Fibroblast of peridontal ligament (primary cell): ENCODE data around the gene TRABD2B.
A peak's percentile ranks its signal among the peaks of the same experiment; 100 is the strongest.

Source experiments
- DNase-seq: peaks from one replicate; pipeline ENCODE4 v3.0.0-alpha.2; 2010; ENCODE audit errors: extremely low read depth

TRABD2B gene

GRCh38 chr1:47881505-47882442 lies 115.4 kb downstream of the TRABD2B start:
- peak; percentile 41 for DNase-seq

GRCh38 chr1:47876587-47876963 lies 120.6 kb downstream of the TRABD2B start:
- DNase-seq, result no peak

- DNase-seq, result no peak
These were observed 121.2 kb downstream of the TRABD2B start for GRCh38 chr1:47875831-47876586.

- DNase-seq, result no peak
These were observed 122.1 kb downstream of the TRABD2B start for GRCh38 chr1:47875036-47875435.

GRCh38 chr1:47873337-47873736 lies 123.8 kb downstream of the TRABD2B start:
- DNase-seq, result no peak

- DNase-seq, result no peak
These were observed 124.3 kb downstream of the TRABD2B start for GRCh38 chr1:47872886-47873285.

GRCh38 chr1:47871799-47872353 lies 125.3 kb downstream of the TRABD2B start:
- DNase-seq, result no peak

GRCh38 chr1:47870946-47871676 lies 126.1 kb downstream of the TRABD2B start:
- DNase-seq, result no peak

GRCh38 chr1:47870480-47870879 lies 126.7 kb downstream of the TRABD2B start:
- no peak for DNase-seq

- DNase-seq, result no peak
These were observed 128.9 kb downstream of the TRABD2B start for GRCh38 chr1:47868348-47868676.

- DNase-seq, result no peak
These were observed 129.5 kb downstream of the TRABD2B start for GRCh38 chr1:47867438-47868347.

GRCh38 chr1:47866601-47867437 lies 130.4 kb downstream of the TRABD2B start:
- DNase-seq, result no peak

GRCh38 chr1:47865881-47866535 lies 131.2 kb downstream of the TRABD2B start:
- DNase-seq, result no peak

GRCh38 chr1:47859092-47859743 lies 138.0 kb downstream of the TRABD2B start:
- no peak for DNase-seq

GRCh38 chr1:47856996-47857395 lies 140.2 kb downstream of the TRABD2B start:
- no peak for DNase-seq

GRCh38 chr1:47855230-47855629 lies 142.0 kb downstream of the TRABD2B start:
- DNase-seq, result no peak

GRCh38 chr1:47854552-47855144 lies 142.5 kb downstream of the TRABD2B start:
- DNase-seq, result no peak

- no peak for DNase-seq
These were observed 143.3 kb downstream of the TRABD2B start for GRCh38 chr1:47853852-47854251.

GRCh38 chr1:47853059-47853458 lies 144.1 kb downstream of the TRABD2B start:
- DNase-seq, result no peak
